ENCODE measurements around the gene GABRA6. TPM values are rescaled to one million over a fixed set of nuclear protein-coding genes. Genes with fewer than 3 reads are reported as not detected.
A peak's percentile ranks its signal among the peaks of the same experiment; 100 is the strongest.
"Not testable (repeated sequence)": the region's sequence is repeated elsewhere in the genome, so short reads cannot be mapped to it uniquely, and the experiment has no call there.

GABRA6 gene
- under 0.01 TPM for total RNA-seq

DNA sequence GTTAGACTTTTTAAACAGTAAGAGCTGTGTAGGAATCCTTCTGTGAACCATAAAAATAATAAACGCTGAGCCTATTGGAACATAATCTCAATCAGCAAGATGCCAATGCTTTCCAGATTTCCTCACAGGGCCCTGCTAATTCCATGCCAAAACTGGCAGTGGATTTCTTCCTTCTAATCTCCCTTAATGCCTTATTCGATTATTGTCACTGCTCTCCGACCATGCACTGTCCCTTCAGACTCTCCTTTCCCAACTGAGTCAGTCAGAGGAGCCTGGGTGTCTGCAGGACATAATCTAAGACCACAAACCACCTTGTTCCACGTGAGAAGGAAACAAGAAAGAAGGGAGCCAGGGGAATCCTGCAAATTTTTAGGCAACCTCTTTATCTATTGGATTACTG is at the start of gene GABRA6:
Gene GABRA6, plus strand, starts transcription at position 261 of the 400 bp plus-strand sequence. CDS start 269 bp downstream, outside the sequence.
- FAIRE-seq = no peak
- DNase-seq (ENCODE audit: low spot score in 2 of 2) = no peak

DNA sequence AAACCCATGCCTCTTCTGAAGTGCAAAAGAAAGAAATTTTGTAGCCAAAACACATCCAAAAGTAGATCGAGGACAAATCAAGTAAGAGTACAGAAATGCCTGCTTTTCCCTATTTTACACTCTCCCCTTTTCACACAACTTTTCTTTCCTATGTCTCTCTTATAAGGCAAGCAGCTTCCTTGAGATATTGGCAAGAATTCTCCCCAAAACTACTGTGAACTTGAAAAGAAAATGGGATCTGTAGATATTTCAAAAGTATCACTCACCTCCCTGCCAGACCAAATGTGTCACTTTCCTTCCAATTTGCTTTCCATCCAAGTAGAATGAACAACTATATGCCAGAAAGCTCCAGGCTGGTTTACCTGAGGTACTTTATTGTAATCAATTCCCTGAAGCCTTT is 47.9 kb upstream of the GABRA6 start:
- no peak for FAIRE-seq

DNA sequence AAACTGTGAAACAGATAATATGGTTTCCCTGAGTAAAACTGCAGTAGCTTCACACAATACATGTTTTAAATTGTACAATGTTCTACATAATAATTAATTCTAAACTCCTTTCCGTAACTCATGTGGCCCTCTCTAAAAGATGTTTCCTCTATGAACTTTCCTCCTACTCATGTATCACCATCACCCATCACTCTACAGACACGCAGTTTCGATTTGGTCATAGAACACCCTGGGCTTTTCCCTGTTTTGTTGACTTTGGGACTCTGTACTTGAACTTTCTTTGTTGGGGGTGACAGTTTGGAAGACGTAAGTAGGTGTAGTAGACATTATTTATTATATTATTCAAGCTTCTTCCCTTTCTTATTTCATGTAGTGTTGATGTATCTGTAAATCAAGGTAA is 44.1 kb upstream of the GABRA6 start:
- DNase-seq (ENCODE audit: low spot score in 2 of 2) = no peak
- no peak for FAIRE-seq

More for the DNA sequence above, 47.9 kb upstream of the GABRA6 start:
- DNase-seq (ENCODE audit: low spot score in 2 of 2) = no peak

DNA sequence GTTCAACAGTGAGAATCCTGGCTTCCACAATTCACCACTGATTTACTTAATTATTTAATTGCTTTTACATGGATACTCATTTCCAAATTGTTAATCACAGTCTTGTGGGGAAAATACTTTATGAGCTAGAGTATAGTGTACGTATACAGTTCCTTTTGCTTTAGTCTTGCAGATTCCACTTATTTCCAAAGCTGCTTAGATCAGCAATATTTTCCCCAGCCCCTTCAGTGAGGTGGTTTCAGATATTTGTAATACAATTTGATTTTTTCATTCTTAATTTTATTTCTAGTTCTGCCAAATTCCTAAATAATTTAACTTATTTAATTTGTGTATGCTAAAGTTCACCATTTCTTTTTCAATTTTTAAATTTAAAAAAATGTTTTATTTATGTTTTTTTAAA is 40.3 kb upstream of the GABRA6 start:
- DNase-seq (ENCODE audit: low spot score in 2 of 2) (no peak), FAIRE-seq (no peak)

- FAIRE-seq; DNase-seq (ENCODE audit: low spot score in 2 of 2): not testable (repeated sequence)
These were observed 33.6 kb upstream of the GABRA6 start for GRCh38 chr5:161651926-161652325.

- DNase-seq (ENCODE audit: low spot score in 2 of 2) (no peak), FAIRE-seq (no peak)
These were observed 24.7 kb upstream of the GABRA6 start for GRCh38 chr5:161660806-161661205.

GRCh38 chr5:161663431-161663830 is 22.1 kb upstream of the GABRA6 start:
- DNase-seq (ENCODE audit: low spot score in 2 of 2) = no peak
- FAIRE-seq = peak; percentile 99

DNA sequence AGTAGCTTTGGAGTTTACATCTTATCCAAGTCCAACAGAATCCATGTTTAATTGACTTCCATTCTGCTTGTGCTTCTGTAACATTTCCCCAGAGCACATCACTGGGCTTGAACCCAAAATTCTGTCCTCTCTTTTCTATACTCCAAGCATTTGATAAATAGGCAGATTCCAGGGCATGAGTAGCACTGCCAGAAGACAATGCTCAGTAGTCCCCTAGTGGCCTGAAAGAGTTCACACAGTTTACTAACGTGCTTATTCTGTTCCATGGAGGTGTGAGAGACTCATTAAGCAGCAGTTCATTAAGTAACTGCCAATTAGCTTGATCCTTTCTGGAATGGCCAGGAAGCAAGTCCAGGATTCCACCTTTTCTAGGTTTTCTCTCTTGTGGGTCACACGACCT is 9.4 kb upstream of the GABRA6 start:
- DNase-seq (ENCODE audit: low spot score in 2 of 2) (no peak), FAIRE-seq (no peak)

GRCh38 chr5:161686149-161686548 is 628 bp downstream of the GABRA6 start:
- FAIRE-seq (no peak), DNase-seq (ENCODE audit: low spot score in 2 of 2) (no peak)

DNA sequence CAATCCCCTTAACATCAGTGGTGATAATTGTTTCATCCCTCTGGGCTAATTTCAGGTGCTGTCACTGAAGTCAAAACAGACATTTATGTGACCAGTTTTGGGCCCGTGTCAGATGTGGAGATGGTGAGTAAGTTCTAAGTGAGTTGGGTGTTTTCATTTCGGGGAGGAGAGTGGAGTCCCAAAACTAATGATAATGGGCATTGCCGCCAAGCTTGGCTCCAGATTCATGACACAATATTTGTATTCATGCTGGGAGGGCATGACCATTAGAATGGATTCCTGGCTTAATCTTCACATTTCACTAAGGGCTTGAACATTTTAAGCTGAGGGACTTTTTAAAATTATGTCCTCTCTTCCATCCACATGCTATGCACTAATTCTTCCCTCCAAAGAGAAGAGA is 1.4 kb downstream of the GABRA6 start:
- DNase-seq (ENCODE audit: low spot score in 2 of 2) (no peak), FAIRE-seq (no peak)

GRCh38 chr5:161687316-161687715 is 1.8 kb downstream of the GABRA6 start:
- FAIRE-seq = no peak
- DNase-seq (ENCODE audit: low spot score in 2 of 2) = no peak

- FAIRE-seq (no peak), DNase-seq (ENCODE audit: low spot score in 2 of 2) (no peak)
These were observed 6.4 kb downstream of the GABRA6 start for GRCh38 chr5:161691911-161692310.

DNA sequence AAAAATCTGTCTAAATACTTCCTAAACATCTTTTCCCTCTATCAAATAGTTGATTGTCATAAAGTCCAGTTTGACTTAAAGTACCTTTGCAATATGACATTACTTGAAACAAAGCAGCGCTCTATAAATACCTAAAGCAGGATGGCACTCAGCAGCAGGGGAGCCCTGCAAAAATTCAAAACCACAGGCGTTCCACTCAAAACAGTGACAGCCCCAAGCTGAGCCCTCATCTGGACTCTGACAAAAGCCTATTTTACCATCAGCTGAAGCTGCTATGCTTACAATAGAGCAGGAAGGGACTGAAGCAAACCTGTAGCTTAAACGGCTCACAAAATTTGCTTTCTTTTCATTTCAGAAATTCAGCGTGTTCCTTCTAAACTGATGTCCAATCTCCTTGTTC is 11.5 kb downstream of the GABRA6 start:
- FAIRE-seq = no peak
- no peak for DNase-seq (ENCODE audit: low spot score in 2 of 2)

DNA sequence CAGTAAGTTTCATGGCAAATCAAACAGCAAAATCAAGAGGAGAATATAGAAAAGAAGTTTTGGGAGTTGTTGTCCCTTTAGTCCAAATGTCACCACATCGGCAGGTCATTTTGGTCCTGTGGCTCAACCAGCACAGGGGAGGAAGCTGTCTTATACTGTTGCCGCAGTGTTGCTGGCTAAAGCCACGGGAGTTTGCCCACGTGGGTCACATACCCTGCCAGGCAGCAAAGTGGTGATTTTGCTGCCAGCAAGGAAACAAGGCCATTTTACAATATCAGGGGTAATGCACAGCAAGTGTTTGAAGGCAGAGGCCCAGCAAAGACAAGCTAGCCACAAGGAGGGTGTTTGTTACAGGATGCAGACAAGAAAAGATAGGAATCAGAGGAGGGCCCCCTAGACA is 14.5 kb downstream of the GABRA6 start:
- DNase-seq (ENCODE audit: low spot score in 2 of 2) (no peak), FAIRE-seq (no peak)

DNA sequence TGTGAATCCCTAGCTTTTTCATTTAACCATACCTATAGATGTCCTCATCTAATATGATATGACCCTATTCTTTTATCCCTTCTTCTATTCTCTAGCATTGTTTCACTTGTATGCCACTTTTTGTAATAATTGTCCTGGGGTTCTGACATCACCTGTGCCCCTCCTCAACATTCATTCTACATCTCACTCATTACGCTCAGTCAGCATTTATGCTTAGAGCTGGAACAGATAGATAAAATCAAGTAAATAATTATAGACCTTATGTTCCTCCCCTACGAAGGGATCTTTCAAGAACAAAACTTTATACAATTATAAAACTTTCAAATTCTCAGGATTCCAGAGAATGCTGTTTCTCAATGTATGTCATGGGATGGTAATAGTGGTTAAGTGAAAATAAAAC is 18.0 kb downstream of the GABRA6 start:
- DNase-seq (ENCODE audit: low spot score in 2 of 2) (no peak), FAIRE-seq (no peak)

DNA sequence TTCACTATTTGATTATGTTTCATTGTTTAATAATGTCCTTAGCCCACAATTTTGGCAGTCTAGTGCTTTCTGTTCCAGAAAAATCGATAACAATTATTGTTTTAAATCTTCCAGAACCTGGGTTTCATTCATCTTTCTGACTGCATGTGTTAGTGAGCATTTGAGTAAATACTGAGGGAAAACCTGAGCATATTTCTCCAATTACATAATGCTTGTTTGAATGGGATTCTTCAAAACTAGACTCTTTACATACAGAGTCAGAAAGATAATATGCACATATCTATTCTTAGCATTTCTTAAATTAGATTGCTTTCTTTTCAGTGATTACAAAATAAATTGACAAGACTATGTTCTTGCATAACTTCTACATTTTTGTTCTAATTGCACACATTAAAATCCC is 21.9 kb downstream of the GABRA6 start:
- DNase-seq (ENCODE audit: low spot score in 2 of 2) (no peak), FAIRE-seq (no peak)

- FAIRE-seq (no peak), DNase-seq (ENCODE audit: low spot score in 2 of 2) (no peak)
These were observed 23.7 kb downstream of the GABRA6 start for GRCh38 chr5:161709239-161709638.

DNA sequence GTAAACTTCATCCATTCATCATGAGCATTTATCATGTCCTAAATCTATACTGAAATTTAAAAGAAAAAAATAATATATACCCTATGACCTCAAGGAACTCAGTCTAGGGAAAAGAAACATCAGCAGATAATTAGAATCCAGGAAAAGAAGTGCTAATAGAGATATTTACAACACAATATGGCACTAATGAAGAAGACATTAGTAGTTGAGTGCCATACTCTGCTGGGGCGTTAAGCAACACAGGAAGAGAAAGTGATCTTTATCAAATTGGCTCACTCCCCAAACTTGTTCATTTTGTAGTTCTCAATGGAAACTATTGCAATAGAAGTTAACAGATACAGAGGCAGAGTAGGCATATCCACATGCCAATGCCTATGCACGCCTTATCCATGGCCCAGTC is 27.5 kb downstream of the GABRA6 start:
- no peak for DNase-seq (ENCODE audit: low spot score in 2 of 2)
- no peak for FAIRE-seq

GRCh38 chr5:161719157-161719556 is 33.6 kb downstream of the GABRA6 start:
- DNase-seq (ENCODE audit: low spot score in 2 of 2) (no peak), FAIRE-seq (no peak)

GRCh38 chr5:161720460-161720859 is 34.9 kb downstream of the GABRA6 start:
- no peak for DNase-seq (ENCODE audit: low spot score in 2 of 2)
- FAIRE-seq = no peak

GRCh38 chr5:161734741-161735140 is 49.2 kb downstream of the GABRA6 start:
- DNase-seq (ENCODE audit: low spot score in 2 of 2) = no peak
- FAIRE-seq = no peak

DNA sequence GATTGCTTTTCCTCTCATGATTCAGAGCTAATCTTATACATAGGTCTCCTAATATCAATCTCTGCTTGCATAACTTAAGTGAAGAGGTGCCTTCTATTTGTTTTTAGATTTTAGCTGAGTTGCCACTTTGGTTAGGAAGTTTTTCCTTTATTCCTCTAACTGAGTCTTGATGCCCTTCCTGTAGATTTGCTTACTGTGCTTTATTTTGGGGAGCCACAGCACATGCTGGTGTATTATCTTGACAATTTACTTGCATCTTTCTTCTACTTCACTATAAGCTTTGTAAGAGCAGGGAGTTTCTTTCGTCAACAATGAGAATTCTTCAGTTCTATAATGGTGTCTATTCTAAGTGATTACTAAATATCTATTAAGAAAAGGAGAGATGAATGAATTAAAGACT is 54.9 kb downstream of the GABRA6 start:
- FAIRE-seq (no peak), DNase-seq (ENCODE audit: low spot score in 2 of 2) (no peak)

DNA sequence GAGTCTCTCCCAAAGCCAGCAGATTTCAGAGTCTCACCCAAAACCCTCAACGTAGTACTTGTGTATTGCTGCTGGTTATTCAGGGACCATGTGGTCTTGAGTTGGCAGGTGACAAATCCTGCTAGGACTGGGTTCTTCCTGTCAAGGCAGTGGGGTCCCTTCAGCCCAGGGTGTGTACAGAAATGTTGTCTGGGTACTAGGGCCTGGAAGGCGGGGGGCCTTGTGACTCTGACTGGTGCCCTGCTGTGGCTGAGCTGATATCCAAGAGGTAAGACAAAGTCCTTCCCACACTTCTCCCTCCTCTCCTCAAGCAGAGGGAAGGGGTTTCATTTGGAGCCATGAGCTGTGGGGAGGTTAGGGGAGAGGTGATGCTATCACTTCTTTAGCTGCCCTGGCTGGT is 58.8 kb downstream of the GABRA6 start:
- FAIRE-seq (no peak), DNase-seq (ENCODE audit: low spot score in 2 of 2) (no peak)

Measured in frontal cortex (tissue), 4 donors.